ENCODE data around the gene TRMT112. TPM values are rescaled to one million over a fixed set of nuclear protein-coding genes. Genes with fewer than 3 reads are reported as not detected.

The TRMT112 gene
- total RNA-seq, 2 experiments from 2014 or later = 197 TPM

DNA sequence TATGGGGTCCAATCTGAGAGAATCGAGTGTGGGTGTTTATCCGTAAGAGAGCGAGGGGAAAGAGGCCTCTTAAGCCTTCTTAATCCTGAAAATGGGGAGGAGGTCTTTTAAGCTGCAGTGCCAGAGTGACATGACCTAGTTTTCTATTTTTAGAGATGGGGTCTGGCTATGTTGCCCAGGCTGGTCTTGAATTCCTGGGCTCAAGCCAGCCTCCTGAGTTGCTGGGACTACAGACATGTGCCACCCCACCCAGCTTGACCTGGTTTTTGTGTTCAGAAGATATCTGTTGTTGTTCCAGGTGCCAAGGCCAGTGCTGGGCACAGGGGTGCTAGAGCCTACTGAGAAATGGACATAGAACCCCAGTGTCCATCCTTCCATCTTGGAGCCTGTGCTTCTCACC is 34.3 kb downstream of the TRMT112 start:
- POLR2A ChIA-PET = interaction anchor here (0.9 to 4.7 kb wide), 6 partner anchors 8 to 76 kb away, joined by 3 to 47 read pairs (median 4); partner anchors contain the start of genes CATSPERZ and FERMT3
- Mint-ChIP-seq H3K4me3 (peak overlapping the region; percentile 27), H3K27me3 (no peaks in the 10 kb centered on the region), H3K27ac (no peak overlapping the region), H3K36me3 (ENCODE audit: low read depth) (peaks cover 6% of the 10 kb centered on the region), H3K4me1 (ENCODE audit: low read depth) (peaks cover 15% of the 10 kb centered on the region), H3K9me3 (no peaks in the 10 kb centered on the region)
- TF ChIP-seq, protein P1, sequence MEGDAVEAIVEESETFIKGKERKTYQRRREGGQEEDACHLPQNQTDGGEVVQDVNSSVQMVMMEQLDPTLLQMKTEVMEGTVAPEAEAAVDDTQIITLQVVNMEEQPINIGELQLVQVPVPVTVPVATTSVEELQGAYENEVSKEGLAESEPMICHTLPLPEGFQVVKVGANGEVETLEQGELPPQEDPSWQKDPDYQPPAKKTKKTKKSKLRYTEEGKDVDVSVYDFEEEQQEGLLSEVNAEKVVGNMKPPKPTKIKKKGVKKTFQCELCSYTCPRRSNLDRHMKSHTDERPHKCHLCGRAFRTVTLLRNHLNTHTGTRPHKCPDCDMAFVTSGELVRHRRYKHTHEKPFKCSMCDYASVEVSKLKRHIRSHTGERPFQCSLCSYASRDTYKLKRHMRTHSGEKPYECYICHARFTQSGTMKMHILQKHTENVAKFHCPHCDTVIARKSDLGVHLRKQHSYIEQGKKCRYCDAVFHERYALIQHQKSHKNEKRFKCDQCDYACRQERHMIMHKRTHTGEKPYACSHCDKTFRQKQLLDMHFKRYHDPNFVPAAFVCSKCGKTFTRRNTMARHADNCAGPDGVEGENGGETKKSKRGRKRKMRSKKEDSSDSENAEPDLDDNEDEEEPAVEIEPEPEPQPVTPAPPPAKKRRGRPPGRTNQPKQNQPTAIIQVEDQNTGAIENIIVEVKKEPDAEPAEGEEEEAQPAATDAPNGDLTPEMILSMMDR (IDR thresholded peaks at IDR 0.05) = no peak
- intact Hi-C loops (cut with micrococcal nuclease) = no loop called here
- no peak for ATAC-seq
- no peak for DNase-seq
- CTCF ChIA-PET = interaction anchor here (1.0 to 8.1 kb wide), 5 partner anchors 11 to 35 kb away, joined by 3 to 77 read pairs (median 3); partner anchors contain the start of genes CATSPERZ, ESRRA, PRDX5 and TRMT112

DNA sequence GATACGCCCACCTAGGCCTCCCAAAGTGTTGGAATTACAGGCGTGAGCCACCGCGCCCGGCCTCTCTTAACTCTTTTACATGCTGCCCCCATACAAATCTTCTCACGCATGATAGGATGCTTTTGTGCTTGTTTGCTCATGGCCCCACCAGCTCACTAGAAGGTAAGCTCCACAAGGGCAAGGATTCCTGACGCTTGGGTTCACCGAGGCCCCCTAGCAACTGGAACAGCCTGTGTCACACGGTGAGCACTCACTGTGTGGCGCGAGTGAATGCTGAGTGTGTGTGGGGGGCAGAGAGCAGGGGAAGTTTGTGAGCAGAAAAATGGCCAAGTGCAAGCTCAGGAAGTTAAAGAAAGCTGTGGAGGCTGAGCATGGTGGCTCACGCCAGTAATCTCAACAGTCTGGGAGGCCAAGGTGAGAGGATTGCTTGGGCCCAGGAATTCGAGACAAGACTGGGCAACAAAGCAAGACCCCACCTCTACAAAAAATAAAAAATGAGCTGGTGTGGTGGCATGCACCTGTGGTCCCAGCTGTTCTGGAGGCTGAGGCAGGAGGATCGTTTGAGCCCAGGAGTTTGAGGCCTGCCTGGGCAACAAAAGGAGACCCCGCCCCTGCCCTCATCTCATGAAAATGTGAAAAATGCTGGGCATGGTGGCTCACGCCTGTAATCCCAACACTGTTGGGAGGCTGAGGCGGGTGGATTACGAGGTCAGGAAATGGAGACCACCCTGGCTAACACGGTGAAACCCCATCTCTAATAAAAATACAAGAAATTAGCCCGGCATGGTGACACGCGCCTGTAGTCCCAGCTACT is 35.2 kb downstream of the TRMT112 start:
- H3K27me3 Mint-ChIP-seq = no peaks in the 10 kb centered on the region
- ChIA-PET CTCF (interaction anchor here (0.8 to 8.1 kb wide), 4 partner anchors 21 to 78 kb away, joined by 3 to 77 read pairs (median 4); partner anchors contain the start of genes CATSPERZ, ESRRA, PRDX5 and TRMT112), POLR2A (interaction anchor here (0.6 to 4.7 kb wide), 3 partner anchors 11 to 22 kb away, joined by 3 to 47 read pairs (median 6); no protein-coding TSS in a partner anchor)
- peaks cover 6% of the 10 kb centered on the region for H3K36me3 Mint-ChIP-seq (ENCODE audit: low read depth)
- intact Hi-C loops (cut with micrococcal nuclease) = no loop called here
- H3K4me3 Mint-ChIP-seq = no peak overlapping the region
- DNase-seq (no peak), ATAC-seq (no peak)
- no peak overlapping the region for H3K27ac Mint-ChIP-seq
- H3K4me1 Mint-ChIP-seq (ENCODE audit: low read depth) = peaks cover 15% of the 10 kb centered on the region
- TF ChIP-seq, protein P1 (IDR thresholded peaks at IDR 0.05) = no peak
- H3K9me3 Mint-ChIP-seq = no peaks in the 10 kb centered on the region

DNA sequence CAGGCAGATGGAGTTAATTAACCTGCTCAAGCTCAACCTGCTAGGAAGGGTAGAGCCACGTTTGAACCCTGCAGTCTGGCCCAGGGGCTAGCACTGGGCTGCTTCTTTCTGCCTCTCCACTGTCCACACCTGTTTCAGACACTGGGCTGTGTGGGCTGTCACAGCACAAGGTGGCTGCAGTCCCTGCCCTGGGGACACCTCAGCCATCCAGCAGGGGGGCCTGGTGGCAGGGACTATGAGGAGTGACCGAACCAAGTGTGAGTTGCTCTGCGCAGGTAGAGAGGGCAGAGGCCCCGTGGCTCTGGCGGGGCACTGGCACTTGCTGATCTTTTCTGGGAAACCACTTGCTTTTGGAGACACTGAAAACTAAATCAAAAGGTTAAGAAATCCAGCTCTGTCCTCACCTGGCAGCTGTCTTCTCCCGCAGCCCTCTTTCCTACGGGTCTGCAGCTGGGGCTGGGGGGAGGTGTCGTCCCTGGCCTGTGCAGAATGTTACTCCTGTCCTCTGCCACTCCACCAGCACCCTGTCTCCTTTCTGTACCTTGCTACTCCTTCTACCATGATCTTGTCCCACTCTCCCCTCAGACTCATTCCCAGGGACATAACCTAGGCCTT is 38.7 kb downstream of the TRMT112 start:
- TF ChIP-seq, protein P1 (IDR thresholded peaks at IDR 0.05) = no peak
- H3K4me3 Mint-ChIP-seq = no peak overlapping the region
- no peak for DNase-seq
- H3K27ac Mint-ChIP-seq = no peak overlapping the region
- H3K4me1 Mint-ChIP-seq (ENCODE audit: low read depth) = peaks cover 4% of the 10 kb centered on the region
- POLR2A ChIA-PET = interaction anchor here (3.1 kb wide), 1 partner anchor 8 kb away, joined by 9 read pairs; no protein-coding TSS in a partner anchor
- CTCF ChIA-PET = interaction anchor here (1.4 to 3.4 kb wide), 3 partner anchors 23 to 74 kb away, joined by 3 to 15 read pairs (median 4); partner anchors contain the start of gene CATSPERZ
- no peaks in the 10 kb centered on the region for H3K27me3 Mint-ChIP-seq
- intact Hi-C loops (cut with micrococcal nuclease) = no loop called here
- peaks cover 6% of the 10 kb centered on the region for H3K36me3 Mint-ChIP-seq (ENCODE audit: low read depth)
- no peak for ATAC-seq
- no peaks in the 10 kb centered on the region for H3K9me3 Mint-ChIP-seq

DNA sequence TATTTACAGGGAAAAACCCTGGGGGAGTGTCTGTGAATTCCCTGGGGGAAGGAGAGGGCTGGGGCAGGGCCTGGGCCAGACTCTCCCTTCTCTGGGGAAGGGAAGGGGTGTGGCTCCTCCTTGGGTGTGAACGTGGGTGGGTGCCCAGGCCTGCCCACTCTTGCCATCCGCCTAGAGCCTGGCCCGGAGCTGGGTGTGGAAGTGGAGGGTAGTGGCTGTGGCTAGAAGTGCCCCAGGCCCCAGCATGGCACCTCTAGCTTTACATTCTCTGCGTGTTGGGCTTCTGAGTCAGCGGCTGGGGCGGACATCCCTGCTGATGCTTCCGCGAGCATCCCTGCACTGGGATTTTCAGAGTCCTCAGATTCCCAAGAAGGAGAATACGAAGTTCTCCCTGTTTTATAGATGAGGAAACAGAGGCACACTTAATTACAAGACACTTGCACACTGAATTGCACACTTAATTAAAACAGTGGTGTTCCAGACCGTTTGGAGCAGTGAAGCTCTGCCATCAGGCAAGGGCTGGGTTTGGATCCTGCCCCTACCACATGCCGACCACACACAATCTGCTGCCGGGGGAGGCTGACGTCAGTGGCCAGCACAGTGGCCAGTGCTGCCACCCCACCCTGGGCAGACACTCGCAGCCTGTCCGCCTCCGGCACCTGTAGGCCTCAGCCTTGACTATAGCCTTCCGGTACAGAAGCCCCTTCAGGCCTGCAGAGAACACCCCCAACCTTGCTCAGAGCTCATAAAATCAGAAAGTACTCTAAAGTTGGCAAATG is 40.5 kb downstream of the TRMT112 start:
- TF ChIP-seq, protein P1 (IDR thresholded peaks at IDR 0.05) = no peak
- peaks cover 2% of the 10 kb centered on the region for H3K36me3 Mint-ChIP-seq (ENCODE audit: low read depth)
- H3K4me3 Mint-ChIP-seq = no peak overlapping the region
- H3K27ac Mint-ChIP-seq = no peak overlapping the region
- DNase-seq (no peak), ATAC-seq (no peak)
- intact Hi-C loops (cut with micrococcal nuclease) = no loop called here
- H3K4me1 Mint-ChIP-seq (ENCODE audit: low read depth) = peaks cover 4% of the 10 kb centered on the region
- ChIA-PET CTCF (interaction anchor here (0.9 to 3.4 kb wide), 6 partner anchors 25 to 72 kb away, joined by 3 to 15 read pairs (median 4); partner anchors contain the start of genes CATSPERZ and PPP1R14B), POLR2A (interaction anchor here (1.1 to 1.6 kb wide), 2 partner anchors 8 to 92 kb away, joined by 3 to 6 read pairs; partner anchors contain the start of genes BAD and GPR137)
- no peaks in the 10 kb centered on the region for H3K27me3 Mint-ChIP-seq
- no peaks in the 10 kb centered on the region for H3K9me3 Mint-ChIP-seq

All from activated CD8-positive, alpha-beta T cell treated with anti-CD3 and anti-CD28 coated beads for 36 hours (primary cell).